Uterus (tissue), 2 donors: ENCODE measurements around the gene EYA4.

Source experiments
- POLR2A ChIP-seq, 2 donors: fragments of 450-650 bp; IDR thresholded peaks; one replicate each; pipeline ENCODE4 v1.6.1; 2016; ENCODE audit warnings: antibody characterized with exemption in 2 of 2, mild to moderate bottlenecking in 1 of 2, moderate library complexity in 1 of 2
- TF ChIP-seq, protein P1 (sequence below), 4 experiments: fragments of 200-600 bp in 2 of 4; fragments of 450-650 bp in 2 of 4; sonication (generic) in 2 of 4; IDR thresholded peaks; one replicate each; pipeline ENCODE4 v1.5.1; 2016 to 2019; ENCODE audit warnings: antibody characterized with exemption in 4 of 4, mild to moderate bottlenecking in 2 of 4, moderate library complexity in 1 of 4

DNA sequence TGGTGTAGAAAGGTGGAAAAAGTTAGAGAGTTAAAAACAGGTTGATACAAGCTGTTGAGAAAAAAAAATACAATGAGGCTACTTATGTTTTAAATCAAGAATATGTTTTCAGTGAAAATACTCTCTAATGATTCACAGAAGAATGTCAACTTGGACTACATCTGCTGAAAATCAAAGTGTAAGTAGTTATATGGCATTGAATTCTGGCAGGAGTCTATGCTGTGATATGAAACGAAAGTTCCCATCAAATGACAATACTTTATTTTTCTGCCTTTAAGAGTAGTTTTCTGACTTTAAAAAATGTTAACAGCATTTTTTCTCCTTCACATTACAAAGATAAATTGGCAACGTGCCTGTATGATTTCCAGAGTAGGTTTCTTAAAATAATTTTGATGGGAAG, 158.3 kb downstream of the EYA4 start:
- TF ChIP-seq, protein P1, sequence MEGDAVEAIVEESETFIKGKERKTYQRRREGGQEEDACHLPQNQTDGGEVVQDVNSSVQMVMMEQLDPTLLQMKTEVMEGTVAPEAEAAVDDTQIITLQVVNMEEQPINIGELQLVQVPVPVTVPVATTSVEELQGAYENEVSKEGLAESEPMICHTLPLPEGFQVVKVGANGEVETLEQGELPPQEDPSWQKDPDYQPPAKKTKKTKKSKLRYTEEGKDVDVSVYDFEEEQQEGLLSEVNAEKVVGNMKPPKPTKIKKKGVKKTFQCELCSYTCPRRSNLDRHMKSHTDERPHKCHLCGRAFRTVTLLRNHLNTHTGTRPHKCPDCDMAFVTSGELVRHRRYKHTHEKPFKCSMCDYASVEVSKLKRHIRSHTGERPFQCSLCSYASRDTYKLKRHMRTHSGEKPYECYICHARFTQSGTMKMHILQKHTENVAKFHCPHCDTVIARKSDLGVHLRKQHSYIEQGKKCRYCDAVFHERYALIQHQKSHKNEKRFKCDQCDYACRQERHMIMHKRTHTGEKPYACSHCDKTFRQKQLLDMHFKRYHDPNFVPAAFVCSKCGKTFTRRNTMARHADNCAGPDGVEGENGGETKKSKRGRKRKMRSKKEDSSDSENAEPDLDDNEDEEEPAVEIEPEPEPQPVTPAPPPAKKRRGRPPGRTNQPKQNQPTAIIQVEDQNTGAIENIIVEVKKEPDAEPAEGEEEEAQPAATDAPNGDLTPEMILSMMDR (IDR thresholded peaks at IDR 0.05), result no peak
- TF ChIP-seq POLR2A (IDR thresholded peaks at IDR 0.05), result no peak
